ENCODE measurements around the gene SLITRK2. TPM values are rescaled to one million over a fixed set of nuclear protein-coding genes. Genes with fewer than 3 reads are reported as not detected.

Gene SLITRK2
- total and polyA plus RNA-seq, 2 experiments from 2014 or later = 0.03 to 0.16 TPM

DNA sequence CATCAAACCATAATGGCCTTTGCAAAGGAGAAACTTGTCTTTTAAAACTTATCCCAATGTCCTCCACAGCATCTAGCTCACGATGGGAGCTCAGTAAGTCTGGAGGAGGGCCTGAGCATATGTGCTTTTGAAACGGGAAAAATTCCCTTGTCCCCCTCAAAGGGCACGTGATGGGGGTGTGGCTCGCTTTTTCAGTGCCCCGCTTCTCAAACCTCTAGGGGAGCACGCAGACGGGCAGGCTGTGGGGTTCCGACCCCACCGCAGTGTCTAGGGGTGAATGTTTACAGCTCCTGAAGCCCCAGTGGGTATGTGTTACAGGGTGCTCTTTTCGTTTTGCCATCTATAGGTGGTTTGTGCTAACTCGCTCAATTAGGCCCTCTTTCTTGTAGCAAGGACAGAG, 31.2 kb downstream of the SLITRK2 start:
- Histone ChIP-seq H3K9me2 (replicated peaks; ENCODE audit: insufficient read depth) (no peaks in the 10 kb centered on the region), H2AFZ (no peak overlapping the region), H3K27me3 (no peaks in the 10 kb centered on the region), H3K4me2 (no peak overlapping the region), H3K79me2 (no peaks in the 10 kb centered on the region), H4K20me1 (ENCODE audit: insufficient read depth, poor library complexity, severe bottlenecking) (no peaks in the 10 kb centered on the region), H3K9me3 (ENCODE audit: low read depth) (no peaks in the 10 kb centered on the region), H3K36me3 (replicated peaks; ENCODE audit: insufficient read depth, low read depth) (no peaks in the 10 kb centered on the region), H3K4me3 (no peak overlapping the region), H3K4me1 (ENCODE audit: insufficient read depth) (no peaks in the 10 kb centered on the region), H3K27ac (no peak overlapping the region)
- TF ChIP-seq EZH2 (IDR thresholded peaks at IDR 0.05; ENCODE audit: borderline replicate concordance) = no peak
- no peak for TF ChIP-seq CTCF (IDR thresholded peaks at IDR 0.05; ENCODE audit: poor library complexity)
- no peak for TF ChIP-seq EZH2phosphoT487 (IDR thresholded peaks at IDR 0.05; ENCODE audit: low read depth, severe bottlenecking, unreplicated experiment)
- WGBS (ENCODE audit: low lambda C conversion rate, missing lambda C conversion rate) = 57% methylated on average over 11 of the region's 11 CpGs
- DNase-seq (ENCODE audit: low spot score) = no peak

DNA sequence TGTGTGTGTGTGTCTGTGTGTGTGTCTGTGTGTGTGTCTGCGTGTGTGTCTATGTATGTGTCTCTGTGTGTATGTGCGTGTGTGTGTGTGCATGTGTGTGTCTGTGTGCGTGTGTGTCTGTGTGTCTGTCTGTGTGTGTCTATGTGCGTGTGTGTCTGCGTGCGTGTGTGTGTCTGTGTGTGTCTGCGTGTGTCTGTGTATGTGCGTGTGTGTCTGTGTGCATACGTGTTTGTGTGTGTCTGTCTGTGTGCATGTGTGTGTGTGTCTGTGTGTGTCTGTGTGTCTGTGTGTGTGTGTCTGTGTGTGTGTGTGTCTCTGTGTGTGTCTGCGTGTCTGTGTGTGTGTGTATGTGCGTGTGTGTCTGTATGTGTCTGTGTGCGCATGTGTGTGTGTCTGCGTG, 35.6 kb downstream of the SLITRK2 start:
- no peak for TF ChIP-seq CTCF (IDR thresholded peaks at IDR 0.05; ENCODE audit: poor library complexity)
- no peak for TF ChIP-seq EZH2 (IDR thresholded peaks at IDR 0.05; ENCODE audit: borderline replicate concordance)
- TF ChIP-seq EZH2phosphoT487 (IDR thresholded peaks at IDR 0.05; ENCODE audit: low read depth, severe bottlenecking, unreplicated experiment) = no peak
- 89% methylated on average over 10 of the region's 13 CpGs for WGBS (ENCODE audit: low lambda C conversion rate, missing lambda C conversion rate)

GRCh38 chrX:145856181-145856580, 38.6 kb downstream of the SLITRK2 start:
- Histone ChIP-seq H3K4me3 (no peak overlapping the region), H3K9me2 (replicated peaks; ENCODE audit: insufficient read depth) (no peaks in the 10 kb centered on the region), H3K4me2 (no peak overlapping the region)

More for the DNA sequence above, 35.6 kb downstream of the SLITRK2 start:
- H3K27me3 ChIP-seq = no peaks in the 10 kb centered on the region
- no peak overlapping the region for H3K4me3 ChIP-seq
- no peak for DNase-seq (ENCODE audit: low spot score)
- no peaks in the 10 kb centered on the region for H4K20me1 ChIP-seq (ENCODE audit: insufficient read depth, poor library complexity, severe bottlenecking)
- no peaks in the 10 kb centered on the region for H3K79me2 ChIP-seq
- H2AFZ ChIP-seq = no peak overlapping the region
- no peaks in the 10 kb centered on the region for H3K9me3 ChIP-seq (ENCODE audit: low read depth)
- no peaks in the 10 kb centered on the region for H3K9me2 ChIP-seq (replicated peaks; ENCODE audit: insufficient read depth)
- no peaks in the 10 kb centered on the region for H3K4me1 ChIP-seq (ENCODE audit: insufficient read depth)
- H3K4me2 ChIP-seq = no peak overlapping the region
- no peak overlapping the region for H3K27ac ChIP-seq
- H3K36me3 ChIP-seq (replicated peaks; ENCODE audit: insufficient read depth, low read depth) = no peaks in the 10 kb centered on the region

More at GRCh38 chrX:145856181-145856580, 38.6 kb downstream of the SLITRK2 start:
- WGBS (ENCODE audit: low lambda C conversion rate, missing lambda C conversion rate) = 80% methylated on average over 4 of the region's 4 CpGs
- no peak for TF ChIP-seq EZH2 (IDR thresholded peaks at IDR 0.05; ENCODE audit: borderline replicate concordance)
- TF ChIP-seq CTCF (IDR thresholded peaks at IDR 0.05; ENCODE audit: poor library complexity) = no peak
- TF ChIP-seq EZH2phosphoT487 (IDR thresholded peaks at IDR 0.05; ENCODE audit: low read depth, severe bottlenecking, unreplicated experiment) = no peak
- Histone ChIP-seq H3K9me3 (ENCODE audit: low read depth) (no peaks in the 10 kb centered on the region), H3K79me2 (no peaks in the 10 kb centered on the region), H3K27me3 (no peaks in the 10 kb centered on the region), H3K4me1 (ENCODE audit: insufficient read depth) (no peaks in the 10 kb centered on the region), H3K27ac (no peak overlapping the region), H3K36me3 (replicated peaks; ENCODE audit: insufficient read depth, low read depth) (no peaks in the 10 kb centered on the region), H2AFZ (no peak overlapping the region), H4K20me1 (ENCODE audit: insufficient read depth, poor library complexity, severe bottlenecking) (no peaks in the 10 kb centered on the region)
- no peak for DNase-seq (ENCODE audit: low spot score)
